UCSD-AML1 (cell line): Measurements from ENCODE around the gene OR5M11.
"Not testable (repeated sequence)": the region's sequence is repeated elsewhere in the genome, so short reads cannot be mapped to it uniquely, and the experiment has no call there.

Experiments
- DNase-seq: peaks from one replicate; lab custom pipeline; 2025; ENCODE audit not compliant: unreplicated experiment; lab: John Stamatoyannopoulos, UW

The OR5M11 gene

GRCh38 chr11:56543157-56543556 is at the start of gene OR5M11:
Gene OR5M11 (minus strand): TSS chr11:56543257. CDS start chr11:56543257, 0 bp downstream.
- no peak for DNase-seq

- not testable (repeated sequence) for DNase-seq
Measured at GRCh38 chr11:56592088-56592717, 49.1 kb upstream of the OR5M11 start.

GRCh38 chr11:56577621-56578020 is 34.6 kb upstream of the OR5M11 start, which contains the start of gene OR5M10:
Gene OR5M10 (minus strand): TSS chr11:56577721. CDS start chr11:56577721, 0 bp downstream.
- DNase-seq, result no peak

- DNase-seq, result no peak
Measured at GRCh38 chr11:56558574-56558973, 15.5 kb upstream of the OR5M11 start.

- not testable (repeated sequence) for DNase-seq
Measured at GRCh38 chr11:56554691-56555090, 11.6 kb upstream of the OR5M11 start.

GRCh38 chr11:56545531-56545930 is 2.5 kb upstream of the OR5M11 start:
- no peak for DNase-seq

- no peak for DNase-seq
Measured at GRCh38 chr11:56543739-56544138, 682 bp upstream of the OR5M11 start.

- DNase-seq, result no peak
Measured at GRCh38 chr11:56533054-56533740, 9.9 kb downstream of the OR5M11 start.

GRCh38 chr11:56531856-56532255 is 11.2 kb downstream of the OR5M11 start:
- DNase-seq, result no peak

GRCh38 chr11:56522008-56522407 is 21.0 kb downstream of the OR5M11 start:
- no peak for DNase-seq

GRCh38 chr11:56513280-56513679 is 29.8 kb downstream of the OR5M11 start:
- no peak for DNase-seq

- DNase-seq, result no peak
Measured at GRCh38 chr11:56509439-56509838, 33.6 kb downstream of the OR5M11 start.

- DNase-seq, result no peak
Measured at GRCh38 chr11:56497010-56497409, 46.0 kb downstream of the OR5M11 start.

GRCh38 chr11:56495117-56495516 is 47.9 kb downstream of the OR5M11 start:
- no peak for DNase-seq
